GM21423 (cell line): ENCODE results near the gene ADAMTS20.

Source experiments
- ATAC-seq: cut with Tn5 transposase; IDR thresholded peaks from one replicate; pipeline ENCODE4 v1.9.1; 2021; ENCODE audit warnings: mild to moderate bottlenecking, moderate library complexity; ENCODE audit not compliant: unreplicated experiment

The ADAMTS20 gene

DNA sequence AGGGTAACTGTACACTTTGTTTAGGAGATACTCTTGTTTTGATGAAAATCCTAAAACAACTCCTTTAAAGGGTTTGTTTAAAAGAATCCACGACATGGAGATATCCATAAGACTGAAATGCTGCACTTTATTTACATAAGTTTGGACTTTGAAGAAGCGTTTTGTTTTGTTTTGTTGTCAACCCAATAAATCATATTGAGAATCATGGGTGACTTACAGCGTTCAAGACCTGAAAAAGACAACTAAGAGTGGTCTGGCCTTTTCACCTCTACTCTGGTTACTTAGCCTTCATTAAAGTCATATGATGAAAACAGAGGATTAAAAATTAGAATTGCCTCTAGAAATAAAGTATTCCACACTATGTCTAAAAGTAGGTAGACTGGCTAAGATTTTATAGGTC lies 234.8 kb downstream of the ADAMTS20 start:
- no peak for ATAC-seq

DNA sequence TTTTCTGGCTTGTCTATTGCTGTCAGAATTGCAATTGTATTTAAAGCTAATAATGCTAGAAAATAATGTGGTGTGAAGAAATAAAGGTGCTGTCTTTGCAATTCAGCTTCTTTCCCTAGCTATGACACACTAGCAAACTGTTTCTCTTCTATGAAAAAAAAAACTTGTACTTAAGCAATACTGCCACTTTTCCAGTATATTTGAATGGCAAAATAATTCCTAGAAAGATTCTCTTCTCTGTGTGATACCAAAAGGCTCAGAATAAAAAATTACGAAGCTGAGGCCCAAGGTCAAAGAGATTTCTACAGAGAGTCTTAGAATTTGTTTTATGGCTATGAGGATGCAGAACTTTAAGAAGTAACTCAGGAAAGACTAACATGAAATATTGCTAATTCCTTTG lies 235.5 kb downstream of the ADAMTS20 start:
- ATAC-seq: no peak

DNA sequence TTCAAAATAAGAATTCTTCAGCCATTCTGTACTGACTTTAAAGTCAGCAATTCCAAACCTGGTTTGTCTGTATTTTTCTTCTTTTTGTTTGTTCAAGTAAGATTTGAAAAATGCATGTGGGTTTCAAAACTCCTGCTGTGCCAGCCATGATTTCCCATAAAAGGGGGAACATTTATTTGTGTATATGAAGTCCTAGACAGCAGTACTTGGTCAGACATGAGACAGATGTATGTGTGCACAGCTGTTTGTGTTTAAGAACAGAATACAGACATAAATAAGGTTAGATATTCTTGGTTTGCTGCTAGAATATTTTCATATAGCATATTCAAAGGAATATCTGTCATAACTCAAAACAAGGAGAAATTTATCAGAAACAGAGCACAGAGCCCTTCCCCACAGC lies 236.0 kb downstream of the ADAMTS20 start:
- ATAC-seq: no peak

DNA sequence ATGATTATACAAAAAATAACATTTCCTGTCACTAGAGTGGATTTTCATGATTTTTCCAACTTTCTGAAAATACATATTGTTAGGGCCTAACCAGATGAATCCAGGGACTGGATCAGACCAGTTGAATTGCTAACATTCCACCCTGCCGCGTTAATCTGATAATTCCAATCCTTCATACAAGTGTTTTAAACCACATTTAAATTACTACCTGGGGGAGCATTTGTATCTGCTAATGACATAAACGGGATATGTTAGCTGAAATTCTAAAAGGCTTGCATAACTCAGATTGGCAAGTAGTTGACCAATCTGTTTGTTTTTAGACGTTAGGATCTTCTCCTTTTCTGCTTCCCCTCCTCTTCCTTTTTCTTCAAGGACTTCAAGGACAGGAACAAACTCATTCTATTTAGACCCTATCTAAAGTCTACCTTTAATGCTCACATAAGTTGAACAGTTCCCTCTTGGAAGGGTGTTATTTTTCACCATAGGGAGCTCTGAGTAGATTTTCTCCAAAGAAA lies 239.0 kb downstream of the ADAMTS20 start:
- no peak for ATAC-seq

DNA sequence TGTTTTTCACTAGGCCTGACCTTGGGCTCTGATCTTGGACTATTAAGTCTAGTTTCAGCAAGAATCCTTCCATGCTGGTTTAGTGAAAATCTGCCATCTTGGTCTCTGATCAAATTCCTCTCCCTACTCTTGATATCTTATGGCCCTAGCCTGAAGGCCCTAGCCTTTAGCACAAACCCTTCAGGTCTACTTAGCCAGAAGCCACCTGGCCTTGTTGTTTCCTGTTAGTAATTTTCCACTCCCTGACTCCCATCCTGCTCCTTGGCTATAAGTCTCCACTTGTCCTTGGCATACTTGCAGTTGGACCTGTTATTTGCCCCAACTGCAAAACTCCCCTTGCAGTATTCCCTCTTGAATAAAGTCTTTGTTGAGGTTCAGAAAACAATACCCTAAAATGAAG lies 241.4 kb downstream of the ADAMTS20 start:
- no peak for ATAC-seq

DNA sequence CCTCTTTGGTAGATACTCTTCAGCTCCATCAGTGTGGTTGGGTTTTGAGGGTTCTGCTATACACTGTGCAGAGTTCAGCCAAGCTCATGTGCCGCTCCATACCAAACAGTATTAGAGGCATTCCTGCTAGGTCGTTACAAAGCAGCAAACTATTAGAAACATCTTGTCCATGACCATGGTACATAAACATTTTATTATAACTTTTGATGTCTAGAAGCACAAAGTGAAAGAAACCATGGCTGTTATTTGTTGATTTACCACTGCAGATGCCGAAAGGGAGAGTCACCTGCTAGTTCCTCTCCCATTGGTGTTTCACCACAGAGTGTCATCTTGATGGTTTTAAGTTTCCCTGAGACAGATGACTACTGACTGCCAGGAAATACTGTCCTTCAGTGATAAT lies 242.0 kb downstream of the ADAMTS20 start:
- no peak for ATAC-seq

DNA sequence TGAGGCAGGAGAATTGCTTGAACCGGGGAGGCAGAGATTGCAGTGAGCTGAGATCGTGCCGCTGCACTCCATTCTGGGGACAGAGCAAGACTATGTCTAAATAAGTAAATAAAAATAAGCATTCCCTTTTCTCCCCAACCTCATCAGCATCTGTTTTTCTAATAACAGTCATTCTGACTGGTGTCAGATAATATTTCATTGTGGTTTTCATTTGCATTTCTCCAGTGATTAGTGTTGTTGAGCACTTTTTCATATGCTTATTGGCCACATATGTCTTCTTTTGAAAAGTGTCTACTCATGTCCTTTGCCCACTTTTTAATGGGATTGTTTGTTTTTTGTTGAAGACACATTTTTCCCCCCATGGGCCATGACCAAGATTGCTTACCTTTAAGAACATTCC lies 243.2 kb downstream of the ADAMTS20 start:
- no peak for ATAC-seq

DNA sequence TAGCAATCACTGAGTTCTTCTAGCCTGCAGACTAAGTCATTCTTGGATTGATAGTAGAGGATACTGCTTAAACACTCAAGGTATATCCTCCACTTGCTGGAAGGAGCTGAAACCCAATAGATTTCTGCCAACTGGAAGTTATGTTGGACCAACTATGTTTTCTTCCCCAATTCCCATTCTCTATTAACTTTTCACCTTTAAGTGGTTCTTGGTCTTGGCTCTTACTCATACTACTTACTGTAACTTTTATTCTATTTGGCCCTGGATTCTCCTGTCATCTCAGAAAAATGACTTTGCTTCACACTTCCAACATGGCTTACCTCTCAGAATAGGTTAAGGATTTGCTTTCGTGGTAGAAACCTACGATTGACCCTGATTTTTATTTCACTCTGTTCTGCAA lies 244.9 kb downstream of the ADAMTS20 start:
- no peak for ATAC-seq

DNA sequence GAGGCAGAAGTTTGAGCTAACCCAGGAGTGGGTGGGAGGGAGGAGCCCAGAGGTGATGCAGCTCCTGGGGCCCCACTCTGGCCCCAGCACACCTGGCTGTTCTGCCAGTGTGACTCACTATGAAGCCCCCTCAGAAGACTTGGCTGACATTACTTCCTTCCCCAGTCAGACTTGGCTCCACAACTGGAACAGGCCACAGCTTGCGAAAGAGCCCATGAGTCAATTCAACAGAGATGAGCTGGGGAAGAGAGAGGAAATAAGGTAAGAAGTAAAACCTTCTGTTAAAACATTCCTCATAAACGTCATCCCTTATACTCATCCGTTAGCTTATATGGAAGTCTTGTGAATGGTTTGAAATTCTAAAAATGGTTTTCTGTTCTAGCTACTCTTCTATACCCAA lies 245.9 kb downstream of the ADAMTS20 start:
- ATAC-seq: no peak

DNA sequence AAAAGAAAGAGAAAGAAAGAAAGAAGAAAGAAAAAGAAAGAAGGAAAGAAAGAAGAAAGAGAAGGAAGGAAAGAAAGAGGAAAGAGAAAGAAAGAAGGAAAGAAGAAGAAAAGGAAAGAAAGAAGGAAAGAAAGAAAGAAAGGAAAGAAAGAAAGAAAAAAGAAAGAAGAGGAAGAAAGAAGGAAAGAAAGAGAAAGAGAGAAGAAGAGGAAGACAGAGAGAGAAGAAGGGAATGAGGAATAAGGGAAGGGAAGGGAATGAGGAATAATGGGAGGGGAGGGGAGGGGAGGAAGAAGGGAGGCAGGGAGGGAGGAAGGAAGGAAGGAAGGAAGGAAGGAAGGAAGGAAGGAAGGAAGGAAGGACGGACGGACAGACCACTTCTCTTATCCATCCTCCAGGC lies 246.9 kb downstream of the ADAMTS20 start:
- ATAC-seq: no peak
